Gastroesophageal sphincter (tissue), 4 donors: ENCODE data around the gene LAMA2. TPM values are rescaled to one million over a fixed set of nuclear protein-coding genes. Genes with fewer than 3 reads are reported as not detected.

Source experiments
- ATAC-seq: fragments of 150-250 bp; one replicate; pipeline ENCODE4 v1.9.1; 2016; ENCODE audit warnings: mild to moderate bottlenecking, moderate library complexity
- H3K27ac ChIP-seq, 4 donors: fragments of 200-600 bp; sonication (generic) in 3 of 4; 1 replicate in 3 of 4; 2 replicates in 1 of 4; pipeline ENCODE4 v1.5.1; 2016 to 2019
- H3K27me3 ChIP-seq: fragments of 200-600 bp; sonication (generic); one replicate; pipeline ENCODE4 v1.5.1; 2019
- H3K36me3 ChIP-seq, 2 donors: fragments of 200-600 bp; sonication (generic); one replicate each; pipeline ENCODE4 v1.5.1; 2019; ENCODE audit warnings: control low read depth in 1 of 2
- H3K4me1 ChIP-seq, 3 donors: fragments of 200-600 bp; sonication (generic); 1 replicate in 2 of 3; 2 replicates in 1 of 3; pipeline ENCODE4 v1.5.1; 2016 to 2019; ENCODE audit warnings: control low read depth in 2 of 3
- H3K4me3 ChIP-seq, 2 donors: fragments of 200-600 bp; sonication (generic); one replicate each; pipeline ENCODE4 v1.5.1; 2019; ENCODE audit warnings: mild to moderate bottlenecking in 1 of 2, moderate library complexity in 1 of 2
- H3K9me3 ChIP-seq, 3 donors: fragments of 200-600 bp; sonication (generic); one replicate each; pipeline ENCODE4 v1.5.1; 2017 to 2019; ENCODE audit warnings: control low read depth in 2 of 3
- CTCF ChIP-seq, 4 experiments: fragments of 200-600 bp in 2 of 4; fragments of 450-650 bp in 2 of 4; sonication (generic) in 1 of 4; IDR thresholded peaks; one replicate each; pipeline ENCODE4 v1.5.1; 2017 to 2019; ENCODE audit warnings: antibody characterized with exemption in 4 of 4, mild to moderate bottlenecking in 2 of 4, moderate library complexity in 2 of 4
- EP300 ChIP-seq: sonication (generic); formaldehyde crosslinking; IDR thresholded peaks from one replicate; pipeline ENCODE4 v1.6.1; 2017; ENCODE audit warnings: antibody characterized with exemption, mild to moderate bottlenecking
- POLR2A ChIP-seq, 2 donors: fragments of 450-650 bp; IDR thresholded peaks; one replicate each; pipeline ENCODE4 v1.6.1; 2017; ENCODE audit warnings: antibody characterized with exemption in 2 of 2, mild to moderate bottlenecking in 2 of 2, moderate library complexity in 1 of 2
- POLR2AphosphoS5 ChIP-seq: sonication (generic); formaldehyde crosslinking; IDR thresholded peaks from one replicate; pipeline ENCODE4 v1.6.1; 2017; ENCODE audit warnings: antibody characterized with exemption
- WGBS, 2 donors: methylation state at CpG; one replicate each; pipeline ENCODE4 v1.1.5; 2018; ENCODE audit warnings: low coverage in 1 of 2; 5-methylcytosine and 5-hydroxymethylcytosine counted together
- total RNA-seq, 4 donors: library from RNA; depleted of rRNA; stranded (reverse); fragments of >200 nt; gene quantifications; one replicate each; pipeline ENCODE4 v1.1.0, GENCODE V29; 2016

Gene LAMA2
- total RNA-seq, 4 donors from 2014 or later, result 103 to 199 (median 153) TPM

GRCh38 chr6:129351807-129352206 lies 468.9 kb downstream of the LAMA2 start:
- no peaks in the 10 kb centered on the region for H3K27me3 ChIP-seq
- H3K36me3 ChIP-seq, result no peaks in the 10 kb centered on the region
- no peaks in the 10 kb centered on the region for H3K4me1 ChIP-seq
- 38% methylated on average over 1 of the region's 1 CpG for WGBS, 2 donors
- no peaks in the 10 kb centered on the region for H3K9me3 ChIP-seq
- no peak for TF ChIP-seq POLR2A (IDR thresholded peaks at IDR 0.05)
- no peak for TF ChIP-seq CTCF (IDR thresholded peaks at IDR 0.05)
- no peak for TF ChIP-seq EP300
- TF ChIP-seq POLR2AphosphoS5, result no peak
- no peak overlapping the region for H3K4me3 ChIP-seq
- no peak for ATAC-seq
- H3K27ac ChIP-seq, result no peak overlapping the region

- no peaks in the 10 kb centered on the region for H3K27me3 ChIP-seq
- peak; percentile 28 for ATAC-seq
- WGBS, 2 donors, result 87 to 89% methylated on average over 9 of the region's 9 CpGs
- H3K36me3 ChIP-seq, result no peaks in the 10 kb centered on the region
- no peaks in the 10 kb centered on the region for H3K9me3 ChIP-seq
- H3K4me3 ChIP-seq, result no peak overlapping the region
- H3K4me1 ChIP-seq, result no peaks in the 10 kb centered on the region
- TF ChIP-seq POLR2AphosphoS5 (no peak), CTCF (IDR thresholded peaks at IDR 0.05) (no peak), POLR2A (IDR thresholded peaks at IDR 0.05) (no peak)
- no peak overlapping the region for H3K27ac ChIP-seq
Observed at GRCh38 chr6:129353067-129353466, 470.1 kb downstream of the LAMA2 start.

DNA sequence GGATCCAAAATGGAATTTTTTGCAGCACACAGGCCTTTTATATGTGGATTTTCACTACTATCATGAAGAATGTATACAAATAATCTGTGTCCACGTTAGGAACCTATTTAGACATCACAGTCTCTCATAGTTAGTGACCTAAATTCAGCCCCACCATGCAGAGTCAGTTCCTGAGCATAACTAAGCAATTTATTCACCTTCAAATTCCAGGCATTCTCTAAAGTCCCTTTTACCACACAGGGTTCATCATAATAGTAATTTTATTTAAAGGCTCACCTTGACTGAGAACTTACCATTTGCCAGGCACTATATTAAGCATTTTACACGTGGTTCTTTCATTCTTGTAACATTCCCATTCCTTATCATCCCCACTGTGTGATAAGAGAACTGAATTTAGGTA lies 473.2 kb downstream of the LAMA2 start:
- H3K36me3 ChIP-seq, result no peaks in the 10 kb centered on the region
- ATAC-seq, result no peak
- H3K4me1 ChIP-seq, result peaks cover 0 to 8% (median 0%) of the 10 kb centered on the region in 3 donors
- no peaks in the 10 kb centered on the region for H3K27me3 ChIP-seq
- no peak overlapping the region for H3K4me3 ChIP-seq
- TF ChIP-seq POLR2AphosphoS5, result no peak
- TF ChIP-seq EP300, result no peak
- no peak for TF ChIP-seq POLR2A (IDR thresholded peaks at IDR 0.05)
- TF ChIP-seq CTCF (IDR thresholded peaks at IDR 0.05), result no peak
- no peak overlapping the region for H3K27ac ChIP-seq
- 50 to 65% methylated on average over 2 of the region's 2 CpGs for WGBS, 2 donors
- H3K9me3 ChIP-seq, result no peaks in the 10 kb centered on the region

GRCh38 chr6:129359811-129360681 lies 477.1 kb downstream of the LAMA2 start:
- Histone ChIP-seq H3K36me3 (no peaks in the 10 kb centered on the region), H3K27ac (no peak overlapping the region), H3K27me3 (no peaks in the 10 kb centered on the region), H3K4me3 (no peak overlapping the region), H3K4me1 (peaks cover 0 to 8% (median 0%) of the 10 kb centered on the region in 3 donors), H3K9me3 (no peaks in the 10 kb centered on the region)
- 39 to 43% methylated on average over 2 of the region's 2 CpGs for WGBS, 2 donors
- TF ChIP-seq POLR2A (IDR thresholded peaks at IDR 0.05) (no peak), CTCF (IDR thresholded peaks at IDR 0.05) (no peak), EP300 (no peak)
- ATAC-seq, result no peak

DNA sequence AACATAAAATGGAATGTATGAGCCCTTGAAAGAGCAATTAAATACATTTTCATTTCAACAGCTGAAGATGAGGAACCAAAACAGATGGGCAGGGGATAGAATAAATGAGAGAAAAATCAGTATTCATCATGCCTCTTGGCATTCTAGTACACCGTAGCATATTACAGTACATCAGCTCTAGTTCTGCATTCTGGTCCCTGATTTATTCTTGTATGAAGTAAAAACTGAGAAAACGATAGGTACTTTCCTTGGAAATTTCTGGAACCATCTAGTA lies 477.7 kb downstream of the LAMA2 start:
- Histone ChIP-seq H3K36me3 (no peaks in the 10 kb centered on the region), H3K4me3 (no peak overlapping the region), H3K27ac (no peak overlapping the region), H3K4me1 (peaks cover 0 to 8% (median 0%) of the 10 kb centered on the region in 3 donors), H3K9me3 (no peaks in the 10 kb centered on the region), H3K27me3 (no peaks in the 10 kb centered on the region)
- ATAC-seq, result no peak
- WGBS, 2 donors, result 45 to 63% methylated on average over 2 of the region's 2 CpGs
- TF ChIP-seq EP300 (no peak), CTCF (IDR thresholded peaks at IDR 0.05) (no peak), POLR2AphosphoS5 (no peak), POLR2A (IDR thresholded peaks at IDR 0.05) (no peak)
